Prostate gland (tissue), 2 donors: ENCODE measurements around the gene SDC3.

Experiments used
- POLR2A ChIP-seq: fragments of 450-650 bp; IDR thresholded peaks from one replicate; pipeline ENCODE4 v1.6.1; 2016; ENCODE audit warnings: antibody characterized with exemption, mild to moderate bottlenecking
- POLR2AphosphoS5 ChIP-seq: sonication (generic); formaldehyde crosslinking; IDR thresholded peaks from one replicate; pipeline ENCODE4 v1.6.1; 2017; ENCODE audit warnings: antibody characterized with exemption
- TF ChIP-seq, protein P1 (sequence below), 4 experiments: fragments of 200-600 bp in 2 of 4; fragments of 450-650 bp in 2 of 4; sonication (generic) in 2 of 4; IDR thresholded peaks; 1 replicate in 3 of 4; 2 replicates in 1 of 4; pipeline ENCODE4 v1.5.1; 2016 to 2019; ENCODE audit warnings: antibody characterized with exemption in 4 of 4, mild to moderate bottlenecking in 2 of 4, moderate library complexity in 2 of 4

DNA sequence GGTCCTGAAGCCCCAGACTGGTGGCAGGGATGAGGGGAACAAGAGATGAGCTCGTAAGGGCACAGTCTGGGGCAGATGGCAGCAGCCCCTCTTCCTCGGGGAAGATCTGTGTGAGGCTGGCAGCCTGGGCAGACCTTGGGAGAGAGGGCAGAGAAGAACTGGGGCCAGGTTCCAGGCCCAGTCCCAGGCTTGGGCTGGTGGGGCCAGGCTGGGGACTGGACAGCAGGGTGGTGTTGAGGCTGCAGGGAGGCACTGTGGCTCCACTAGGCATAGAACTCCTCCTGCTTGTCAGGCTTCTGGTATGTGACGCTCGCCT lies 35.7 kb downstream of the SDC3 start:
- TF ChIP-seq, protein P1, sequence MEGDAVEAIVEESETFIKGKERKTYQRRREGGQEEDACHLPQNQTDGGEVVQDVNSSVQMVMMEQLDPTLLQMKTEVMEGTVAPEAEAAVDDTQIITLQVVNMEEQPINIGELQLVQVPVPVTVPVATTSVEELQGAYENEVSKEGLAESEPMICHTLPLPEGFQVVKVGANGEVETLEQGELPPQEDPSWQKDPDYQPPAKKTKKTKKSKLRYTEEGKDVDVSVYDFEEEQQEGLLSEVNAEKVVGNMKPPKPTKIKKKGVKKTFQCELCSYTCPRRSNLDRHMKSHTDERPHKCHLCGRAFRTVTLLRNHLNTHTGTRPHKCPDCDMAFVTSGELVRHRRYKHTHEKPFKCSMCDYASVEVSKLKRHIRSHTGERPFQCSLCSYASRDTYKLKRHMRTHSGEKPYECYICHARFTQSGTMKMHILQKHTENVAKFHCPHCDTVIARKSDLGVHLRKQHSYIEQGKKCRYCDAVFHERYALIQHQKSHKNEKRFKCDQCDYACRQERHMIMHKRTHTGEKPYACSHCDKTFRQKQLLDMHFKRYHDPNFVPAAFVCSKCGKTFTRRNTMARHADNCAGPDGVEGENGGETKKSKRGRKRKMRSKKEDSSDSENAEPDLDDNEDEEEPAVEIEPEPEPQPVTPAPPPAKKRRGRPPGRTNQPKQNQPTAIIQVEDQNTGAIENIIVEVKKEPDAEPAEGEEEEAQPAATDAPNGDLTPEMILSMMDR (IDR thresholded peaks at IDR 0.05), result no peak
- no peak for TF ChIP-seq POLR2AphosphoS5
- no peak for TF ChIP-seq POLR2A
